ENCODE measurements around the gene KCNK10.

The KCNK10 gene

DNA sequence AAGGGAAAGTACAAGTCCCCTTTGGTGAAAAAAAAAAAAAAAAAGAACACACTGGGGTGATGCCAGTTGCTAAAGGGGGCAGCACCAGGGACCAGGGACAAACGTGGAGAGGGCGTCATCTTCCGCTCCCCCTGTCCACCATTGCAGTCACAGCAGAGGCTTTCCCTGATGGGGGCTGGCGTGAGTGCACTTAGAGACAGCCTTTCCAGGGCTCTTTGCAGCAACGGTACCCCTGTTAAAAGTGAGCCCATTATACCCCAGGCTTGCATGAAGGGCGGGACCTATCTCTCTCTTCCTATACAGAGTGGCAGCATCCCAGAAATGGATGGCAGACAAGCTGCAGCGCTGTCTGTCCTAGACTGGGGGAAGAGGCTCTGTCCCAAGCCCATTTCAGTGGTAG lies 155.0 kb downstream of the KCNK10 start:
- H3K4me1 ChIP-seq (ENCODE audit: low read length): peaks cover 11% of the 10 kb centered on the region
- H3K4me3 ChIP-seq (ENCODE audit: low read length): no peak overlapping the region
- no peaks in the 10 kb centered on the region for H3K79me2 ChIP-seq (ENCODE audit: low read length)
- no peaks in the 10 kb centered on the region for H3K36me3 ChIP-seq (replicated peaks; ENCODE audit: low read depth, low read length)
- H3K27me3 ChIP-seq (ENCODE audit: low read depth, low read length): peaks cover 12% of the 10 kb centered on the region
- no peak for TF ChIP-seq EZH2phosphoT487 (IDR thresholded peaks at IDR 0.05; ENCODE audit: low read depth)
- TF ChIP-seq, protein P1, sequence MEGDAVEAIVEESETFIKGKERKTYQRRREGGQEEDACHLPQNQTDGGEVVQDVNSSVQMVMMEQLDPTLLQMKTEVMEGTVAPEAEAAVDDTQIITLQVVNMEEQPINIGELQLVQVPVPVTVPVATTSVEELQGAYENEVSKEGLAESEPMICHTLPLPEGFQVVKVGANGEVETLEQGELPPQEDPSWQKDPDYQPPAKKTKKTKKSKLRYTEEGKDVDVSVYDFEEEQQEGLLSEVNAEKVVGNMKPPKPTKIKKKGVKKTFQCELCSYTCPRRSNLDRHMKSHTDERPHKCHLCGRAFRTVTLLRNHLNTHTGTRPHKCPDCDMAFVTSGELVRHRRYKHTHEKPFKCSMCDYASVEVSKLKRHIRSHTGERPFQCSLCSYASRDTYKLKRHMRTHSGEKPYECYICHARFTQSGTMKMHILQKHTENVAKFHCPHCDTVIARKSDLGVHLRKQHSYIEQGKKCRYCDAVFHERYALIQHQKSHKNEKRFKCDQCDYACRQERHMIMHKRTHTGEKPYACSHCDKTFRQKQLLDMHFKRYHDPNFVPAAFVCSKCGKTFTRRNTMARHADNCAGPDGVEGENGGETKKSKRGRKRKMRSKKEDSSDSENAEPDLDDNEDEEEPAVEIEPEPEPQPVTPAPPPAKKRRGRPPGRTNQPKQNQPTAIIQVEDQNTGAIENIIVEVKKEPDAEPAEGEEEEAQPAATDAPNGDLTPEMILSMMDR (IDR thresholded peaks at IDR 0.05; ENCODE audit: low read depth, low read length): no peak
- H2AFZ ChIP-seq (ENCODE audit: low read depth, low read length): no peak overlapping the region
- H4K20me1 ChIP-seq (ENCODE audit: insufficient read depth, low read length): no peaks in the 10 kb centered on the region
- no peak overlapping the region for H3K4me2 ChIP-seq (ENCODE audit: low read length)
- no peaks in the 10 kb centered on the region for H3K9me3 ChIP-seq (ENCODE audit: insufficient read depth, low read length)
- H3K9ac ChIP-seq (ENCODE audit: low read length): no peak overlapping the region
- H3K27ac ChIP-seq (ENCODE audit: low read length): no peak overlapping the region

DNA sequence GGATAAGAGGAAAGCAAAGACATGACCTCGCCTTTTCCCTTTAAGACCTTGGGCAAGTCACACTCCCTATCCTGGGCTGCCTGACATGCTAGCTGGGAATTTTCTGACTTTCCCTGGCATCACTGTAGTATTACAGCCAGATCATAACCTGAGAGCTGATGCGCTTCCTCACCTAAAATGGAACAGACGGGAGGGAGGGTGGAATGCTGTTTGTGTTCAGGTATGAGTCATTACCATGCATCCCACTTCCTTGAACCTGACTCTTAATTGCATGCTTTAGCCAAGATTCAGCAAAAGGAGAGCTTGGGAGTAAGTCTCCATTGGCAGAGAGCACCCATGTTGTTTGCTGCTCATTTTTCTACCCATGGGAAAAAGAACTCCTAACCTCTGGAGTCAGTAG lies 156.5 kb downstream of the KCNK10 start:
- TF ChIP-seq, protein P1 (IDR thresholded peaks at IDR 0.05; ENCODE audit: low read depth, low read length): no peak
- TF ChIP-seq EZH2phosphoT487 (IDR thresholded peaks at IDR 0.05; ENCODE audit: low read depth): no peak
- no peak overlapping the region for H2AFZ ChIP-seq (ENCODE audit: low read depth, low read length)
- H3K4me1 ChIP-seq (ENCODE audit: low read length): peaks cover 11% of the 10 kb centered on the region
- H3K4me2 ChIP-seq (ENCODE audit: low read length): no peak overlapping the region
- H3K27ac ChIP-seq (ENCODE audit: low read length): no peak overlapping the region
- no peaks in the 10 kb centered on the region for H3K79me2 ChIP-seq (ENCODE audit: low read length)
- no peaks in the 10 kb centered on the region for H4K20me1 ChIP-seq (ENCODE audit: insufficient read depth, low read length)
- H3K4me3 ChIP-seq (ENCODE audit: low read length): no peak overlapping the region
- peaks cover 18% of the 10 kb centered on the region for H3K27me3 ChIP-seq (ENCODE audit: low read depth, low read length)
- no peaks in the 10 kb centered on the region for H3K36me3 ChIP-seq (replicated peaks; ENCODE audit: low read depth, low read length)
- no peaks in the 10 kb centered on the region for H3K9me3 ChIP-seq (ENCODE audit: insufficient read depth, low read length)
- no peak overlapping the region for H3K9ac ChIP-seq (ENCODE audit: low read length)

DNA sequence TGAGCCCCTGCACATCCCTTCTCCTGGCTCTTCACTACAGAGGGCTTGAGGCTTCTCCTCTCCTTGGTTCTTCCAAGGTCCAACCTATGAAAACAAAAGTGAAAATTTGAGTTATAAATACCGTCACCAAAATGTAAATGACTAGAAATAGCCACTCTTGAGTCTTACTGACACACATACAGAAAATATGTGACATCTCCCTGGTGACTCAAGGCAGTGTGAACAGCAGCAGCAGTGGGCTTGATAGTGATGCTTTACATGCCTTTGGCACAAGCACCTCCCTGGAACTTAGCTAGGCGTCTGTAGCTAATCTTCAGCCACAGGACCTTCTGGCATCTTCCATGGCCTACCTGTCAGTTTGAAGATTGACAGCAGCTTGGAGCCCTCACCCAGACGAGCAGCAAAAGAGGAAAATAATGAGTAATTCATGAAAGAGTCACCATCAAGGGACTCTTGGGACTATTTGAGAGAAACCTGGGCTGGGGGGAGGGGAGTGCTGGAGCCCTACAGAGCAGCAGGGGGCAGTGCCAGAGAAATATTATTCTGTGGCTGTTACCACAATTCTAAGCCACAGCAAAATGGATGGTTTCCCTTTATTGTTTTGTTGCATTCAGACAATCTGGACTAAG lies 158.0 kb downstream of the KCNK10 start:
- Histone ChIP-seq H3K9me3 (ENCODE audit: insufficient read depth, low read length) (no peaks in the 10 kb centered on the region), H3K4me2 (ENCODE audit: low read length) (no peak overlapping the region; the same call in 1 of the 2 replicates), H3K4me1 (ENCODE audit: low read length) (peaks cover 11% of the 10 kb centered on the region), H2AFZ (ENCODE audit: low read depth, low read length) (no peak overlapping the region), H3K27ac (ENCODE audit: low read length) (no peak overlapping the region), H3K4me3 (ENCODE audit: low read length) (no peak overlapping the region), H3K27me3 (ENCODE audit: low read depth, low read length) (peaks cover 24% of the 10 kb centered on the region), H4K20me1 (ENCODE audit: insufficient read depth, low read length) (no peaks in the 10 kb centered on the region), H3K36me3 (replicated peaks; ENCODE audit: low read depth, low read length) (no peaks in the 10 kb centered on the region), H3K9ac (ENCODE audit: low read length) (no peak overlapping the region), H3K79me2 (ENCODE audit: low read length) (no peaks in the 10 kb centered on the region)
- TF ChIP-seq, protein P1 (IDR thresholded peaks at IDR 0.05; ENCODE audit: low read depth, low read length): peak; percentile 33
- TF ChIP-seq EZH2phosphoT487 (IDR thresholded peaks at IDR 0.05; ENCODE audit: low read depth): no peak

DNA sequence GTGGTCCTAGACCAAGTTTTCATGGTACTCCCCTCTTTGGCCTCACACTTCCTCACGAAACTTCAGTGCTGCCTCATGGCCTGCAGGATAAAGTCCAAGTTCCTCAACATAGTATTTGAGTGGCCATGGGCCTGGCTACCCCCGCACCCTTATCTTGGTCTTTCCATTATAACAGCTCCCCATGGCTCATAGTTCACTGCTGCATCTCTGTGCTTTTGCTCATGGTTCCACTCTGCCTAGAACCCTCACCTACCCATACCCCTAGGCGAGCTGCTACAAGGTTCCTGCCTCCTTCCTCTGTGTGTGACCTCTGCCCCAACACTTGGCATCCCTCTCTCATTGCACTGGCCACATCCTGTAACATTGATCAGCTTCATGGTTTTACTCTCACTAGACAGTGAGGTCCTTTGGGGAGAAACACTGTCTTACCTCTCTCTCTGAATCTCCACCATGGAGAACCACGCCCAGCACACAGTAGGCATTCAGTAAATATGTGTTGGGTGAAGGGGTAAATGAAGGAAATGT lies 159.3 kb downstream of the KCNK10 start:
- Histone ChIP-seq H3K4me2 (ENCODE audit: low read length) (no peak overlapping the region), H2AFZ (ENCODE audit: low read depth, low read length) (no peak overlapping the region), H3K27ac (ENCODE audit: low read length) (no peak overlapping the region), H3K36me3 (replicated peaks; ENCODE audit: low read depth, low read length) (no peaks in the 10 kb centered on the region), H3K4me3 (ENCODE audit: low read length) (no peak overlapping the region), H3K79me2 (ENCODE audit: low read length) (no peaks in the 10 kb centered on the region), H3K9me3 (ENCODE audit: insufficient read depth, low read length) (no peaks in the 10 kb centered on the region), H3K9ac (ENCODE audit: low read length) (no peak overlapping the region), H4K20me1 (ENCODE audit: insufficient read depth, low read length) (no peaks in the 10 kb centered on the region), H3K27me3 (ENCODE audit: low read depth, low read length) (peaks cover 29% of the 10 kb centered on the region), H3K4me1 (ENCODE audit: low read length) (peaks cover 11% of the 10 kb centered on the region)
- TF ChIP-seq, protein P1 (IDR thresholded peaks at IDR 0.05; ENCODE audit: low read depth, low read length): no peak
- no peak for TF ChIP-seq EZH2phosphoT487 (IDR thresholded peaks at IDR 0.05; ENCODE audit: low read depth)

Measured in OCI-LY3 (cell line).